Hematopoietic multipotent progenitor cell treated with erythropoietin and hydrocortisone succinate and interleukin-3 and kit ligand, for 4 days (in vitro differentiated cells): ENCODE data around the gene GLYR1.
"Not testable (repeated sequence)": the region's sequence is repeated elsewhere in the genome, so short reads cannot be mapped to it uniquely, and the experiment has no call there.

Experiments
- DNase-seq: peaks from one replicate; pipeline ENCODE4 v3.0.0-alpha.2; 2015

The GLYR1 gene

GRCh38 chr16:4785758-4786433 lies 61.2 kb downstream of the GLYR1 start:
- DNase-seq = no peak

GRCh38 chr16:4784444-4784987 lies 62.6 kb downstream of the GLYR1 start:
- not testable (repeated sequence) for DNase-seq

GRCh38 chr16:4783951-4784336 lies 63.1 kb downstream of the GLYR1 start:
- DNase-seq = no peak

GRCh38 chr16:4783251-4783950 lies 63.7 kb downstream of the GLYR1 start:
- DNase-seq = no peak

GRCh38 chr16:4780235-4780634 lies 66.9 kb downstream of the GLYR1 start:
- DNase-seq = no peak

- no peak for DNase-seq
Measured at GRCh38 chr16:4778050-4778392, 69.1 kb downstream of the GLYR1 start.

GRCh38 chr16:4777339-4778049 lies 69.6 kb downstream of the GLYR1 start:
- DNase-seq = no peak

GRCh38 chr16:4776141-4776705 lies 70.9 kb downstream of the GLYR1 start:
- DNase-seq = no peak

- DNase-seq = no peak
Measured at GRCh38 chr16:4775005-4775404, 72.1 kb downstream of the GLYR1 start.

GRCh38 chr16:4772351-4772750 lies 74.7 kb downstream of the GLYR1 start:
- no peak for DNase-seq

GRCh38 chr16:4771646-4772045 lies 75.4 kb downstream of the GLYR1 start:
- DNase-seq = no peak

- DNase-seq = no peak
Measured at GRCh38 chr16:4769306-4769638, 77.8 kb downstream of the GLYR1 start.

- DNase-seq = peak; percentile 98
Measured at GRCh38 chr16:4768549-4769305, 78.4 kb downstream of the GLYR1 start.

- peak; percentile 49 for DNase-seq
Measured at GRCh38 chr16:4767872-4768548, 79.1 kb downstream of the GLYR1 start.

GRCh38 chr16:4766875-4767628 lies 80.0 kb downstream of the GLYR1 start, which contains the start of gene ZNF500:
ZNF500 (minus strand) TSS chr16:4767162; CDS start chr16:4765978, 1,184 bp downstream.
- peak; percentile 98 for DNase-seq

GRCh38 chr16:4765511-4766474 lies 81.3 kb downstream of the GLYR1 start:
- DNase-seq = no peak

GRCh38 chr16:4763791-4764190 lies 83.3 kb downstream of the GLYR1 start:
- DNase-seq = no peak

- no peak for DNase-seq
Measured at GRCh38 chr16:4762205-4762604, 84.9 kb downstream of the GLYR1 start.

- DNase-seq = no peak
Measured at GRCh38 chr16:4760221-4760910, 86.7 kb downstream of the GLYR1 start.
